ENCODE results near the gene ZNF865. TPM values are rescaled to one million over a fixed set of nuclear protein-coding genes. Genes with fewer than 3 reads are reported as not detected.
A peak's percentile ranks its signal among the peaks of the same experiment; 100 is the strongest.

Gene ZNF865
- total RNA-seq, 1 donor from 2014 or later: 5.6 TPM

DNA sequence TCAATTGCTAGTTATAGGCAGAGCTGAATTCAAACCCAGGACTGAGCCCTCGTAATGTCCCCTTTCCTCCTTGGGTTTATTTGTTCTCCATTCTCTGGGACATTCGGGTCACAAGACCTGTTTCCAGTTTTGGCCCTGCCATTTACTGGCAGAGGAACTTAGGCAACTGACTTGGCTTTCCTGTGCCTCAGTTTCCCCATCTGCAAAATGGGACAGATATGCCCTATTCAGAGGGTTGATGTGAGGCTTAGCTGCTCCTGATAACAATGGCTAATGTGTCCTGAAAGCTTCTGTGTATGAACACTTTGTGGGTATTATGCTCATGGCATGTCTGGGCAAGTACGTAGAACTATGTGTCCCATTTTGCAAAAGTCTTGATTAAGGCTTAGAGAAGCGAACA lies 4.4 kb upstream of the ZNF865 start:
- peak overlapping the region; percentile 91 for H3K4me3 ChIP-seq (ENCODE audit: low read depth, low read length)
- H3K27me3 ChIP-seq (ENCODE audit: control insufficient read depth, insufficient read depth, low read length): no peaks in the 10 kb centered on the region
- H3K36me3 ChIP-seq (ENCODE audit: control insufficient read depth, insufficient read depth, low read length): no peaks in the 10 kb centered on the region
- TF ChIP-seq, protein P1, sequence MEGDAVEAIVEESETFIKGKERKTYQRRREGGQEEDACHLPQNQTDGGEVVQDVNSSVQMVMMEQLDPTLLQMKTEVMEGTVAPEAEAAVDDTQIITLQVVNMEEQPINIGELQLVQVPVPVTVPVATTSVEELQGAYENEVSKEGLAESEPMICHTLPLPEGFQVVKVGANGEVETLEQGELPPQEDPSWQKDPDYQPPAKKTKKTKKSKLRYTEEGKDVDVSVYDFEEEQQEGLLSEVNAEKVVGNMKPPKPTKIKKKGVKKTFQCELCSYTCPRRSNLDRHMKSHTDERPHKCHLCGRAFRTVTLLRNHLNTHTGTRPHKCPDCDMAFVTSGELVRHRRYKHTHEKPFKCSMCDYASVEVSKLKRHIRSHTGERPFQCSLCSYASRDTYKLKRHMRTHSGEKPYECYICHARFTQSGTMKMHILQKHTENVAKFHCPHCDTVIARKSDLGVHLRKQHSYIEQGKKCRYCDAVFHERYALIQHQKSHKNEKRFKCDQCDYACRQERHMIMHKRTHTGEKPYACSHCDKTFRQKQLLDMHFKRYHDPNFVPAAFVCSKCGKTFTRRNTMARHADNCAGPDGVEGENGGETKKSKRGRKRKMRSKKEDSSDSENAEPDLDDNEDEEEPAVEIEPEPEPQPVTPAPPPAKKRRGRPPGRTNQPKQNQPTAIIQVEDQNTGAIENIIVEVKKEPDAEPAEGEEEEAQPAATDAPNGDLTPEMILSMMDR (IDR thresholded peaks at IDR 0.05; ENCODE audit: insufficient read depth, low read length, poor library complexity, severe bottlenecking): no peak
- DNase-seq (ENCODE audit: low read depth): no peak

DNA sequence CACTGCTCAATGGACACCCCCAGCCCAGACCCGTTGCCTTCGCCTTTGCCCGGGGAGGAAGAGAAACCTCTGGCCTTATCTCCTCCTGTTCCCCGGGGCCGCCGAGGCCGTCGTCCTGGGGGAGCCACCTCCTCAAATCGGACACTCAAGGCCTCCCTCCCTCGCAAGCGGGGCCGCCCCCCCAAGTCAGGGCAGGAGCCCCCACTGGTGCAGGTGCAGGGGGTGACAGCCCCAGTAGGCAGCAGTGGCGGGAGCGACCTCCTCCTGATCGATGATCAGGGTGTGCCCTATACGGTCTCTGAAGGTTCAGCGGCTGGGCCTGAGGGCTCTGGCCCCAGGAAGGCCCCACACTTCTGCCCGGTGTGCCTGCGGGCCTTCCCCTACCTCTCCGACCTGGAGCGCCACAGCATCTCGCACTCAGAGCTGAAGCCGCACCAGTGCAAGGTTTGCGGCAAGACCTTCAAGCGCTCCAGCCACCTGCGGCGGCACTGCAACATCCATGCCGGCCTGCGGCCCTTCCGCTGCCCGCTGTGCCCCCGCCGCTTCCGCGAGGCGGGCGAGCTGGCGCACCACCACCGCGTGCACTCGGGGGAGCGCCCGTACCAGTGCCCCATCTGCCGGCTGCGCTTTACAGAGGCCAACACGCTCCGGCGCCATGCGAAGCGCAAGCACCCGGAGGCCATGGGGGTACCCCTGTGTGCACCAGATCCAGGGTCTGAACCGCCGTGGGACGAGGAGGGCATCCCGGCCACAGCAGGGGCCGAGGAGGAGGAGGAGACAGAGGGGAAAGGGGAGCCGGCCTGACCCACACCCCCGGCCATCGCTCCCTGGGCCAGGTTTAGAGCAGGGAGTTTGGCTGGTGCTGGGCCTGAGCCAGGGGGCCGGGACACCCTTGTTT lies 3.1 kb upstream of the ZNF865 start:
- no peak for DNase-seq (ENCODE audit: low read depth)
- H3K27me3 ChIP-seq (ENCODE audit: control insufficient read depth, insufficient read depth, low read length): no peaks in the 10 kb centered on the region
- no peaks in the 10 kb centered on the region for H3K36me3 ChIP-seq (ENCODE audit: control insufficient read depth, insufficient read depth, low read length)
- TF ChIP-seq, protein P1 (IDR thresholded peaks at IDR 0.05; ENCODE audit: insufficient read depth, low read length, poor library complexity, severe bottlenecking): no peak
- no peak overlapping the region for H3K4me3 ChIP-seq (ENCODE audit: low read depth, low read length)

DNA sequence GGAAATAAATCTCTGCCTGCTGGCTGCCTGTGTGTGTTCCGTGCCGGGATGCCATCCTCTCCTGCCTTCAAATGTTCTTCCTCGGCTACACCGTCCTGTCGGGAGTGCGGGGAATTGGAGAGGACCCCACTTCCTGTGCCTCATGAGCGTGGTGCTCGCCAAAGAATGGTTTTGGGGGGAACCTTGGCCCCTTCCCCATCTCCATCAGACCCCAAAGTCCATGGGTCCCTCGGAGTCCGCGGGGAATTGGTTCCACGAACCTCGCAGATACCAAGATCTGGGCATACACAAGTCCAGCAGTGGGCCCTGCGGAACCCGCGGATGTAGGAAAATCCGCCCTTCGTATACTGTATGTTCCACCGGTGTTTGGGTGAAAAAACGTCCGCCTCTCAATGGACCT lies 2.3 kb upstream of the ZNF865 start:
- TF ChIP-seq, protein P1 (IDR thresholded peaks at IDR 0.05; ENCODE audit: insufficient read depth, low read length, poor library complexity, severe bottlenecking): no peak
- H3K4me3 ChIP-seq (ENCODE audit: low read depth, low read length): no peak overlapping the region

GRCh38 chr19:55603581-55604292 lies 1.7 kb upstream of the ZNF865 start:
- H3K4me3 ChIP-seq (ENCODE audit: low read depth, low read length): no peak overlapping the region
- H3K27me3 ChIP-seq (ENCODE audit: control insufficient read depth, insufficient read depth, low read length): no peaks in the 10 kb centered on the region
- H3K36me3 ChIP-seq (ENCODE audit: control insufficient read depth, insufficient read depth, low read length): no peaks in the 10 kb centered on the region
- TF ChIP-seq, protein P1 (IDR thresholded peaks at IDR 0.05; ENCODE audit: insufficient read depth, low read length, poor library complexity, severe bottlenecking): no peak
- no peak for DNase-seq (ENCODE audit: low read depth)

More for the DNA sequence above, 2.3 kb upstream of the ZNF865 start:
- no peaks in the 10 kb centered on the region for H3K27me3 ChIP-seq (ENCODE audit: control insufficient read depth, insufficient read depth, low read length)
- no peaks in the 10 kb centered on the region for H3K36me3 ChIP-seq (ENCODE audit: control insufficient read depth, insufficient read depth, low read length)
- no peak for DNase-seq (ENCODE audit: low read depth)

- TF ChIP-seq, protein P1 (IDR thresholded peaks at IDR 0.05; ENCODE audit: insufficient read depth, low read length, poor library complexity, severe bottlenecking): no peak
- Histone ChIP-seq H3K4me3 (ENCODE audit: low read depth, low read length) (peak overlapping the region; percentile 77), H3K27me3 (ENCODE audit: control insufficient read depth, insufficient read depth, low read length) (no peaks in the 10 kb centered on the region), H3K36me3 (ENCODE audit: control insufficient read depth, insufficient read depth, low read length) (no peaks in the 10 kb centered on the region)
- peak; percentile 84 for DNase-seq (ENCODE audit: low read depth)
Observed at GRCh38 chr19:55605207-55605636, 225 bp upstream of the ZNF865 start.

Measured in kidney epithelial cell (primary cell).